ENCODE results near the gene MAN1C1. TPM values are rescaled to one million over a fixed set of nuclear protein-coding genes. Genes with fewer than 3 reads are reported as not detected.

The MAN1C1 gene
- total RNA-seq, 1 experiment from 2014 or later, result 0.40 TPM

DNA sequence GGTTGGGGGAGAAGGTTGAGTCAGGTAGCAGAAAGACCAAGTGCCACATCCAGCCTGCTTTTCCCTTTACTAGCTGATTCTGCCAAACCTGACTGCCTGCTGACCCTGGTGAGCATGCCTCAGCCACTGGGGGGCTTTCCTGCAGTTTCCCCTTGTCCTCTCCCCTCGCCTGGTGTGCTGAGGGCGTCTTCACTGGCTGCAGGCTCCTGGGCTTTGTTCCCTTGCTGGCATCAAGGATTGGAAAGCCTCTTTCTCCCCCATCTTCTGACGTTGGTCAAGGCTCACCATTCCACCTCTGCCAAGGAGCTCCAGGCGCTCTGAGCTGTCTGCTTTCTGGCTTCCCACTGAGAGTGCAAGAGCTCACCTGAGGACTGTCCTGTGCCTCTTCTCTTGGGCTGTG lies 28.4 kb downstream of the MAN1C1 start:
- no peak for DNase-seq (ENCODE audit: low read depth, low spot score)
- in situ Hi-C loops (cut with HindIII; ENCODE audit: low pct_unique_long_range_greater_than_20kb, low sequenced_read_pairs), result no loop called here

DNA sequence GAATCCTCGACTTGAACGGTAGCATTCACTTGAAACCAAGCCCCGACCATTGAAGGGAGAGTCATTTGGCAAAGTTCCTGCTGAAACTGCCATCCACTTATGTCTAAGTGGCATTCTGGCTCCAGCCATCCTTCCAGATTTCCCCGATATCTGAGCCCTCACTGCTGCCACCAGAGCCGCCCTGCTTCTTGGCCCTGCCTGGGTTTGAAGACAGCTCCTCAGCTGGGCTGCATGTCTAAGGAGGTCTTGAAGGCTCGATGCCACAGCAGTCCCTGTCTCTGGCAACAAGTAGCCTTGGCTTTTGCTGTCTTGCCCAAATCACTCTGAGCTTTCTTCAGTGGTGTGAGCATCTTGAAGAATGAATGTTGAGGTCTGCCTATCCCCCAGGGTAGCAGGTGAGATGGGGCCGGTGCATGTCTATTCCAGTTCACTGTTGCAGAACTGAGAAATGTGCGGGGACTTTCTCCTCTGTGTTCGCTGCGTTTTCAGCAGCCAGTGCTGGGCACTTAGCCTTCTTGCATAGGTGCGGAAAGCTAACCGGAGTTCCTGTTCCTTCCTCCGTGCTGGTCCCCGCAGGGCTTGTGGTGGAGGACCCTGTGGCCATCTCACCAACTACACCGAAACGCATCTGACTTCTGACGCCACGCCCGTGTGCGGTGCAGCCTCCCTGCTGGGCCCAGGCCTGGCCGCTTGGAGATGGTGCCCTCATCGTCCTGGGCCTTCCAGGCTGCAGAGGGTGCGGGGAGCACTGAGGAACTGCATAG lies 29.2 kb downstream of the MAN1C1 start:
- in situ Hi-C loops (cut with HindIII; ENCODE audit: low pct_unique_long_range_greater_than_20kb, low sequenced_read_pairs), result no loop called here
- DNase-seq (ENCODE audit: low read depth, low spot score), result no peak

DNA sequence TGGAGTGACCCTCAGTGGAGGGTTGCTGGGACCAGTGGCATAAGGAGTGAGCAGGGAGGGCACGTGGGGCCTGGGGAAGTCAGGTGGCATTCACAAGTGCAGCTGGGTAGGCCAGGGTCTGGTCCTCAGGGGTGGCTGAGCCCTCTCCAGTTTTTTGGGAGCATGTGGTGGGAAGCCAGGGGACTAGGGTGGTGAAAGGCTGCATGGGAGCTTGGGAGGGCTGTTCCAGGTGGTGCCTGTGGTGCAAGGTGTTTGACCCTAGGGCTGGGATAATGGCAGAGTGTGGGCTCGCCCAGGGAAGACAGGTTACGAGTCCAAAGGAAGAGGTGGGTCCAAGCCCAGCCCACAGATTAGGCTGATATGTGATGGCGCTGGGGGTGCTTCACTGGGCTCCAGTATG lies 30.5 kb downstream of the MAN1C1 start:
- in situ Hi-C loops (cut with HindIII; ENCODE audit: low pct_unique_long_range_greater_than_20kb, low sequenced_read_pairs), result no loop called here
- no peak for DNase-seq (ENCODE audit: low read depth, low spot score)

DNA sequence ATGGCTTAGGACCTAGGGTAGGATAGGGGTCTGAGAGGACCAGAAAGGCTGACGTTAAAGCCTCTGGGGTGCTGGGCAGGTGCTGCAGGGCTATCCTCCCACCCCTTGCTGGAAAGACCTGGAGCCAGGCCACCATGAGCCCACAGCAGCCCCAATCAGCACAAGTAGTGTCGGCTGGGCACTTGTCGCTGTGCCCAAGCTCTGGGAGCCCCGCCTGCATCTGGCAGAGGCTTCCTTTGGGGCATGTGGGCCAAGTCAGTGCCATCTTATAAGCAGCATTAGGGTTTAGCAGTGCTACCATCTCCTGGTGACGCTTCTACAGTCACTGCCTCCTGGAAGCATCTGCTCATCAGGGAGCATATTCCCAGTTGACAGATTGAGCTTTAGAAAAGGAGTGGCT lies 31.3 kb downstream of the MAN1C1 start:
- no peak for DNase-seq (ENCODE audit: low read depth, low spot score)
- in situ Hi-C loops (cut with HindIII; ENCODE audit: low pct_unique_long_range_greater_than_20kb, low sequenced_read_pairs), result no loop called here

DNA sequence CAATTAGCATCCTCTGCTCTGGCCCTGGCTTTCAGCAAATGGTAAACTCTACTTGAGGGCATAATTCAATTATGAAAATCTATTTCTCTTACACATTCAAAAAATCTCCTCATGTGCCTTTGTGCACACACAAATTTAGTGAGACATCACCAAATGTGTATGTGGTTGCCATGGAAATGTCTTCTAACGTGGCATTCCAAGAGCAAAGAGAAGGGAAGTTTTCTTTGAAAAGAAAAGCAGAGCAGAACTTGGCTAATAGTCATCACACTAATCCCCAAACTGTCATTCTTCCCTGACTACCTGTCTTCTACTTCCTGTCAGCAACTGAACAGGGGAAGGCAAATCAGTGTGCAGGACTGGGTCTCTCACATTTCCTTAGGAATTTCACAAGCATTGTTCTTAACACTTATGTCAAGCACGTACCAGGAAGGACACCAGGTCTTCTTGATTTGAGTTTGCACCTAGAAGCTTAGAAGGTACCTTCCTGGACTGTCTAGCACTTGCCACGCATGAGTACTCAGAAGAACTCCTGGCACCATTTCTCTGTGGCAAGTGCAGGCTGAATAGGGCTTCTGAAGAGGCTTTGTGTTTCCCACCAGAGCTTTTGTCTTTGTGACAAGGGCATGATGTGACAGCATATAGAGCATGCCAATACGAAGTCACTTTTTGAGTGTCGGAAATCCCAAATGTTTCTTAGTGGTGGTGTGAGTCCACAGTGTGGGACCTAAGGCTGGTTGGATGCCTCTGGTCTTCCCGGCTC lies 32.3 kb downstream of the MAN1C1 start:
- DNase-seq (ENCODE audit: low read depth, low spot score), result no peak
- in situ Hi-C loops (cut with HindIII; ENCODE audit: low pct_unique_long_range_greater_than_20kb, low sequenced_read_pairs), result no loop called here

DNA sequence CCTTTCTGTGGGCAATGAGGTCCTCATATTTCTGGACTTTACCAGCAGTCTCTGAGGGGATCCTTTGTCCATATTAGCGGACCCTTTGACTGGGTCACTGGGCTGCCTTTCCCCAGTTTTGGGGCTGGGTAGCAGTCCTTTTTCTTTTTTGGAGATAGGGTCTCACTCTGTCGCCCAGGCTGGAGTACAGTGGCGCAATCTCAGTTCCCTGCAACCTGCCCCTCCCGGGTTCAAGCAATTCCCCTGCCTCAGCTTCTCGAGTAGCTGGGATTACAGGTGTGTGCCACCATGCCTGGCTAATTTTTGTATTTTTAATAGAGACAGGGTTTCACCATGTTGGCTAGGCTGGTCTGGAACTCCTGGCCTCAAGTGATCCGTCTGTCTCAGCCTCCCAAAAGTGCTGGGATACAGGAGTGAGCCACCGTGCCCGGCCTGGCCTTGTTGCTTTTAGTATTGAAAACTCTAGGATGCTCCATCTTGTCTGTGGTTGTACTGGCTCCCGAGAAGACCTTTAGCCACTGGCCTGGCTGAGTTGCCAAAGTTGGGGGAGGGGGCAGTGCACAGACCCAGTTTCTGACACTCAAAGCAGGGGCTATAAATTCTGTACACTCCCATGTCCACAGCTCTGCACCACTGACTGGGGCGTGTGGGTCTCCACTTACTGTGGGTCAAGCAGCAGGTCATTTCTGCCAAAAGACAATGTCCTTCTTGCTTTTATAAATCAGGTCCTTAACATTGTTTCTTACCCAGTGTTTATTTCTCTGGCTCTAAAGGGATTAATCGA lies 33.1 kb downstream of the MAN1C1 start:
- in situ Hi-C loops (cut with HindIII; ENCODE audit: low pct_unique_long_range_greater_than_20kb, low sequenced_read_pairs), result no loop called here
- DNase-seq (ENCODE audit: low read depth, low spot score), result no peak

DNA sequence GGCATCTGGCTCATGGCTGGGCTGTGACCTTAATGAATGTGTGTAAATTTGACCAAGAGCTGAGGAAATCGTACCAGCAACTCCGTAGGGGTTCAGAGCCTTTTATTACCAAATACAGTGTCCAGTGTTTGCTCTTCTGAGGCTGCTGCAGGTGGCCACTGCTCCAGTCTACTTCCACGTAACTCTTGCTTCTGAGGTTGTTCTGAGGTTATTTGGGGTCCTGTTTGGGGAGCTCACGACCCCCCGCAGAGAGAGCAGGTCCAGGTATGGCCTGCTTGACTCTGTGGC lies 33.6 kb downstream of the MAN1C1 start:
- DNase-seq (ENCODE audit: low read depth, low spot score), result no peak
- in situ Hi-C loops (cut with HindIII; ENCODE audit: low pct_unique_long_range_greater_than_20kb, low sequenced_read_pairs), result no loop called here

DNA sequence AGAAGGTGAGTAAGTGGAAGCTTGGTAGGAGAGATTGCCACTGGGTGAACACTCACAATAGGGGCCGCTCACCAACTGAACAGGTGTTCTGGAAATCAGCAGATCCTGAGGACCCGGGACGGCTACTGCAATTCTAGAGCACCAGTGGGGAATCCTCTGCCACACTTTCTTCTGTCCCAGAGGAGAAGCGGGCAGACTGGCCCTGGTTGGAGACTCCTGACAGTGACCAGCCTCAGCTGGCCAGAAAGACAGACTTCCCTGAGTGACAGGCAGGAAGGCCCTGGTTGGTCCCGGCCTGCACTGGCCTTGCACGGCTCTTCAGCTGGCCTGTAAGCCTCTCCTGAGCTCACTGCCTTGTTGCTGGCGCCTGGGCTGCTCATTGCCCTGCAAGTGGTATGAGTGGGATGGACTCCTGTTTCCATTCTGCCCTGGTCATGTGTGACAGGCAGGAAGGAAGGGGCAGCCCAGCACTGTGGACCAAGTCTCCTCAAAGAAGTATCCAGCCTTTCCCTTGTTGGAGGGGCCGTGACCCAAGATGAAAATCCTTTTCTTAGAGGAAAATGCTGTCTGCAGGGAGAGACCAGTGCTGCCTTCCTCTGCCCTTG lies 34.5 kb downstream of the MAN1C1 start:
- no peak for DNase-seq (ENCODE audit: low read depth, low spot score)
- in situ Hi-C loops (cut with HindIII; ENCODE audit: low pct_unique_long_range_greater_than_20kb, low sequenced_read_pairs), result no loop called here

DNA sequence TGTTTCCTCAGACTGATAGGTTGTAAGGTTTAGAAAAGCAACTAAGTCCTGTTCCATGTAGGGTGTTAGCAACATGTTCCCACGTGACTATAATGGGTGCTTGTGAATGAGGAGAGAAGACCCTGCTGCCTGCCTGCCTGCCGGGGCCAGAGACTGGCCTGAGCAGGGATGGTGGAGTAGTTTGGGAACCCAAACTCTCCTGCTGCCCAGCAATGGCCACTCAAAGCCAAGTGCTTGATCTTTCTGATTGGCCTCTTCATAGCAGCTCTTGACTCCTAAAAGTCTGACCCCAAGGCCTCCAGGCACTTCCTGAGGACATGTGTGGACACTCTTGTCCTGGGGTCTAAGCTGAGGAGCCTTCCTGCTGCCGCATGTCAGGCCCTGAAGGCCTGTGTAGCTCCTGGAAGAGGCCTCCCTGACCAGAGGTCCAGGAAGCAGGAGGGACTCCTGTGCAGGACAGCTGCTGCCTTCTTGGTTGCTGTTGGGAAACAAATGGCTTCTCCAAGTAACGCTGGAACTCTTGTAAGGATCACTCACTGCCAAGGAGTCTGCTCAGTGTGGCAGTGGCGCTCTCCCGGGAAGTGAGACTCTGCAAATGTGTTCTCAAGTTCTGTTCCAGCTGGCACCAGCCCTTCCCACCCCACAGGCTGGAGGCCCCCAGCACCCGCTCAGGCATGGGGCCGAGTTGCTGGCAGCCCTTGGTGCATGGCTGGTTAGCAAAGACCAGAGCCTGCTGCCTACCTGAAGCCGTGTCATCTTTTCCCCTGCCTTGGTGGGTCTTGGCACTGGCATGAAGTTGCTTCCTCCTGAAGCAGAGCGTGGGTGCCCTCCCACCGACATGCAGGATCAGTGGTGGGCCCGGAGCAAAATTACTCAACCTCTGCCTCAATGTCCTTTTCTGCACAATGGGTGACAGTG lies 35.5 kb downstream of the MAN1C1 start:
- no peak for DNase-seq (ENCODE audit: low read depth, low spot score)
- in situ Hi-C loops (cut with HindIII; ENCODE audit: low pct_unique_long_range_greater_than_20kb, low sequenced_read_pairs), result no loop called here

DNA sequence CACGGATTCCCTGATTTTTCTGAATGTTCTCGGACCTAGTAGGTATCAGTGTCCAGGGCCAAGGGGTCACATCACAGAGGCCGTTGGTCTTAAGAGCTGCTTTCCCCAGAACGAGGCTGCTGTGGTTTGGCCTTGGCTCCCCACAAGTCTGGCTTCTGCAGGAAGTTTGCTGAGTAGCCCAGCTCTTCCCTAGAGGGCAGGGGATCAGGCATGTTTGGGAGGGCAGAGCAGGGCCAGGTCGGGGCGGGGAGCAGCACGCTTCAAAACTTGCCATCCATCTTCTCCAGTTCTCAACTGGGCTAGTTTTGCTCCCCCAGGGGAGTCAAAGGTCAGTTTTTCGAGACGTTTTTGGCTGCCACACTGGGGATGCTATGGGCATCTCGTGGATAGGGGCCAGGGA lies 37.0 kb downstream of the MAN1C1 start:
- DNase-seq (ENCODE audit: low read depth, low spot score), result no peak
- in situ Hi-C loops (cut with HindIII; ENCODE audit: low pct_unique_long_range_greater_than_20kb, low sequenced_read_pairs), result no loop called here

DNA sequence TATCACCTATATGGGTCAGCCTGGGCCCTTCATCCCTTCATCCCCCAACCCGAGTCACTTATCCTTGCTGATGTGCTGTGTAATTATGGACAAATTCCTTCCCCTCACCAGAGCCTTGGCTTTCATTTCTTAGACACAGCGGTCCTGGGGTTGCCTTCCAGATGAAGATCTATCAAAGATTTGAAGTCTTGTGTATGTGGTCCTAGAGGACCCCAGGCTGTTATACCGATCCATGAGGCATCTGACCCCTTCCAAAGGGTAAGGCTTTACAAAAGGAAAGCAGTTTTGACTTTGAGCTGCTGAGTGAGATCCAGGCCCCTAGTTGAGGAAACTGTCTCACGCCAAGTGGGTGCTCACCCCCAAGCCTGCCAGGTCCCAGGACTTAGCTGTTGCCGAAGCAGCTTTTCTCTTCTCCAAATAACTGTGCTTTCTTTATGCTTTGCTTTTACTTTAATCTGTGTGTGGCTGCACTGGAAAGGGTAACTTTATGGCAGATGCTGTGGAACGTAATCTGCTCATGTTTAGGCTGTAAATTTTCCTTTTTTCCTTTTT lies 37.6 kb downstream of the MAN1C1 start:
- in situ Hi-C loops (cut with HindIII; ENCODE audit: low pct_unique_long_range_greater_than_20kb, low sequenced_read_pairs), result no loop called here
- no peak for DNase-seq (ENCODE audit: low read depth, low spot score)

DNA sequence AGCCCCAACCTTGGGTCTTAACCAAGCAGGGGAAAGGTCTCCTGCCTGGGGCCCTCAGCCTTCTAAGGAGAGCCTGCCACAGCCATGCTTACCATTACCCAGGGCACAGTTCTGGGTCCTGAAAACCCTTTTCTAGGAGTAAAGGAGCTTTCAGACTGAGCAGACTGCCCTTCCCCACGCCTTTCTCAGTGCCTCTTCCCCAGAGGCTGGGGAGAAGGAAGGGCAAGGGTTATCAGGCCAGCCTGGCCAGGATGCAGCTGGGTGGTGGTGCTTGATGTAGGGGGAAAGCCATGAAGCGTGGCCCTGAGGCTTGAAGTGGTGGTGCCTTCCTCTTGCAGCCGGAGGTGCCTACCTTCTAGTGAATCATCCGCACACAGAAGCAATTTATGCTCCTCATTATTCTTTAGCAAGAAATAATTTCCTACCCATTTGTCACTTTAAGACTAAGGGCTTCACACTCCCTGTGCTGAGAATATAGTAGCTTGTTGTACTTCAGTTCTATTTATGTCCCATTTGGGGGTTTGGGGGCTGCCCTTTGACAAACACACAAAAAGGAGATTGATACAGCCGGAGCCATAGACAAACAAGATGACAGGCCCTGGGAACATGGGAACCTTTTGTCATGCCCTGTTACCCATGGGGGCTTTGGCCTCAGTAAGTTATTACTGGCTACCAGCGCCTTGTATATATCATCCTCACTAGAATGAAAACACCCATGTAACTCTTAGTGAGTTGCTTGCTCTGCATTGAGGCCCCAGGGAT lies 40.7 kb downstream of the MAN1C1 start:
- in situ Hi-C loops (cut with HindIII; ENCODE audit: low pct_unique_long_range_greater_than_20kb, low sequenced_read_pairs), result no loop called here
- no peak for DNase-seq (ENCODE audit: low read depth, low spot score)

DNA sequence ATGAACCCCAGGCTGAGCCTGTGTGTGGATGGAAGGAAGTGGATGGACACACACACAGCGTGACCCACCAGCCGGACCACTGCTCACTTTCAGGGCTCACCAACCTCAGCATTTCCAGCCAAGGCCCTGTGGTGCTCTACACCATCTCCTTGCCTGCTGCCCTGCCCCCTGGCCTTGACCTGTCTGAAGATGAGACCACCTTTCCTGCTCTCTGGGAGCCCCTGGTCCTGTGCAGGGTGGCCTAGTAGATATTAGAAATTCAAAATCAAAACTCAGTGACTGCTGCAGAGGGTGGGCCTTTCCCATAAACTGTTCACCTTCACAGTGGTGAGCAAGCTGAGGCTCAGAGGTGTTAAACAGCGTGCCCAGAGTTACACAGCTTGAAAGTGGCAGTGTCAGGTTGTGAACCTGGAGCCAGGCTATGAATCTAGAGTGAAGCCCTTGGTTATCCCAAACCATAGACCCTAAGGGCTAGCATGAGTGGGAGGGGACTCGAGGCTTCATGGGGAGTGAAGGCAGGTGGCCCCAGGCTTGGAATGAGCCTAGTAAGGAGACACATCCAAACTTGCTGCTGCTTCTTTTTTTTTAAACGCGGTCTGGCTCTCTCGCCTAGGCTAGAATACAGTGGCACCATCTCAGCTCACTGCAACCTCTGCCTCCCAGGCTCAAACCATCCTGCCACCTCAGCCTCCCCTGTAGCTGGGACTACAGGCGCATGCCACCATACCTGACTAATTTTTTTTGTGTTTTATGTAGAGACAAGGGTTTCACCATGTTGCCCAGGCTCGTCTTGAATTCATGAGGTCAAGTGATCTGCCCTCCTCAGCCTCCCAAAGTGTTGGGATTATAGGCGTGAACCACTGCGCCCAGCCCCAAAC lies 41.5 kb downstream of the MAN1C1 start:
- in situ Hi-C loops (cut with HindIII; ENCODE audit: low pct_unique_long_range_greater_than_20kb, low sequenced_read_pairs), result no loop called here
- DNase-seq (ENCODE audit: low read depth, low spot score), result no peak

DNA sequence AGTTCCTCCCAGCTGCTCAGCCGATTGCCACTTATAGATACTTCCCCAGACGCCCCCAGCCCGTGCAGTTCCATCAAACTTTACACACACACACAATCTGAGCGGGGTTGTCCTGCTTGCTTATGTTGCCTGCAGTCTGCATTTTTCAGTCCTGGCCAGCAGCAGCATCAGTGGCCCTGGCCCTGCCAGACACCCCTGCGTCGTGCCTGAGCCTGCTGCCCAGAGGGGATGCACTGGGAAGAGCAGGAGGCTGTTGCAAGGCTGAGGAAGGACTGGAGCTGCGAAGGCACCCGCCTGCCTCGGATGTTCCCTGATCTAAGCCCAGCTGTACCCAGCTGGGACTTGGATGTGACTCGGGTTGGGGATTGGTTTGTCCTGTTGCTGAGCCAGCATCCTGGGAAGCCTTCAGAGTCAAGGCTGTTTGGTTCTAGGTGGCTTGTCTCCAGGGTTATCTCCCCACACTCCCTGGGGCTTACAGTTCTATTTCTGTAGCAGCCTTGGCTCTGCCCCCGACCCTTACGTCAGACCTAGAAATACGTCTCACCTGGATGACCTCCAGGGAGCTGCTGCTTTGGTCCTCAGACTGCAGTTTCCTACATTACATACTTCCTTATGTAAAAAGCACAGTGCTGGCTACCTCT lies 42.3 kb downstream of the MAN1C1 start:
- in situ Hi-C loops (cut with HindIII; ENCODE audit: low pct_unique_long_range_greater_than_20kb, low sequenced_read_pairs), result no loop called here
- DNase-seq (ENCODE audit: low read depth, low spot score), result no peak

Measured in SK-MEL-5 (cell line).